ENCODE measurements around the gene KLHL7.
"Not testable (repeated sequence)": the region's sequence is repeated elsewhere in the genome, so short reads cannot be mapped to it uniquely, and the experiment has no call there.

The KLHL7 gene

DNA sequence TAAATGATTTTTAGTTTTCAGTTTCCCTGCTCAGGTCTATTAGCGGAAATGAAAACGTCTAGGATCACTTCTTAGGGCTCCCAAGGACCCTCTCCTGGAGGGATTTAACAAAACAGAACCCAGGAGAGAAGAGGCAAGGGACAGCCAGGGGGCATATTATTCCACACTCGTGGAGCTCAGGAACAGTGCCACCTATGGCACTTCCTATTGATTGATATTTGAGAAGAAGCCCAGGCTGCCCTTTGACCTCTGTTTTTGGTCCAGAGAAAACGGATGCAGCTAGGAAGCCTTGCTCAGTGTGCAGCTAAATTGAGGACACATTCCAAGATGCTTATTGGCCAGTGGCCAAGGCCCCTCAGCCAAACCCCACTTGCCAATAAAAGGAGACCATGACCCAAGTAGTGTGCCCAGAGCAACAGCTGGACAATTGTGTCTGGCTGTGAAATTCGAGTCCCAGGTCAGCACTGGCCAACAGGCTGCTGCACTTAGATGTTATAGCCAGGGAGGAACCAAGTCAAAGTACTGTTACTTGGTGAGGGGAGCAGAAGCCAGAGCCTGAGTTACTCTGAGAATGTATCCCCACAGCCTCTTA lies 117.0 kb downstream of the KLHL7 start:
- DNase-seq = no peak

- DNase-seq = not testable (repeated sequence)
Observed at GRCh38 chr7:23224364-23224763, 118.8 kb downstream of the KLHL7 start.

DNA sequence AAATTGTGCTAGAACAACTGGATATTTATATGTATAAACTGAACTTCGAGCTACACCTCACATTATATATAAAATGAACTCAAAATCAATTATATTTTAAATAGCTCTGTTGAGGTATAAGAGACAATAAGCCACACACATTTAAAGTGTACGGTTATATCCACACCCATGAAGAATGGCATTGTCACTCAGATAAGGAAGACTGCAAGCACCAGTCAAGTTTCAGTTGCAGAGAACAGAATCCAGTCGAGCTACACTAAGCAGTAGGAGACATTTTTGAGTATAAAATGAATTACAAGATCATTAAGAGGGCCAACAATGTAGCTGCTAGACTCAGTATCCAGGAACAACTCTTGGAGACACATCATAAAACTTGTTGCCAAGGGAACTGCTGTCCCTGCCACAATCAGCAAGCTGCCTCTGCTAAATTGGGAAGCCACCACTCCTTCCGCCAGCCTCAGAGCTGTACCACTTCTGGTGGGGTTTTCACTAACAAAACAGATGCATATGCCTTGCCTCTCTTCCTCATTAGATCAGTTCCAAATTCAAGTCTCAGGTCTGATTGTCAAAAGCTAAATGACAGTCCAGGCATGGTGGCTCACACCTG lies 121.4 kb downstream of the KLHL7 start:
- no peak for DNase-seq
